Umbilical cord (tissue), 2 donors: ENCODE data around the gene SLC5A6. TPM values are rescaled to one million over a fixed set of nuclear protein-coding genes. Genes with fewer than 3 reads are reported as not detected.
A peak's percentile ranks its signal among the peaks of the same experiment; 100 is the strongest.

Experiments
- DNase-seq: peaks from one replicate; pipeline ENCODE4 v3.0.0-alpha.2; 2015; ENCODE audit warnings: low spot score
- total RNA-seq: library from RNA; depleted of rRNA; stranded (reverse); fragments of >200 nt; gene quantifications from one replicate; pipeline ENCODE4 v1.2.3, GENCODE V29; 2014; ENCODE audit warnings: low replicate concordance; ENCODE audit not compliant: insufficient read depth

SLC5A6 gene
- total RNA-seq, result 13.0 TPM

DNA sequence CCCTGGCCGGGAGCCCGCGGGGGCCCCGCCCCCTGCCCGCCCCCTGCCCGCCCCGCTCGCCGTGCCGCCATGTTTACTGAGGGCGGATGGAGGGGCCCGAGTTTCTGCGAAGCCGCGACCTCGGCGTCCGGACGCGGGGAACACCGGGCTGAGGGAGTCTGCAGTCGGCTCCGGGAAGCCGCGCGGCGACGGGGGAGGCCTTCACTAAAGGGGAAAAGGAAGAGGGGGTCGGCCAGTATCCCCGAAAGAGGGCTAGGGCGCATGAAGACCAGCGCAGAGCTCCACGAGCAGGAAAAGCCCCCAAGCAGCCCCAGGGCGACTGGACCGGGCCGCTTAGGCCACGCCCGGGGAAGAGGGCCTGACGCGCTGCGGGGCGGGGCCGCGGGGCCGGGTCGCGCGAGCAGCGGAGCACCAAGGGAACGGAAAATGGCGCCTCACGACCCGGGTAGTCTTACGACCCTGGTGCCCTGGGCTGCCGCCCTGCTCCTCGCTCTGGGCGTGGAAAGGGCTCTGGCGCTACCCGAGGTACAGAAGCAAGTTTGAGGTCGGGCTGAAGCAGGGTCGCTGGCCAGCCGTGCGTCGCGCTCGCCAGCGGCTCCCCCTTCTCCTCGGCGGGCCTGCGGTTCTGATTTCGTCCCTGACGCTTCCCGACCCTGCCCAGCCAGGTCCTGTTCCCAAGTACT is at the start of gene SLC5A6, which contains the start of gene ATRAID:
Gene SLC5A6 (minus strand): TSS at position 326 of the 683 bp plus-strand sequence. CDS start 4,618 bp downstream, outside the sequence.
Gene ATRAID (plus strand): TSS at position 99 of the 683 bp plus-strand sequence. CDS start 328 bp downstream, at position 427.
- DNase-seq, result peak; percentile 95

DNA sequence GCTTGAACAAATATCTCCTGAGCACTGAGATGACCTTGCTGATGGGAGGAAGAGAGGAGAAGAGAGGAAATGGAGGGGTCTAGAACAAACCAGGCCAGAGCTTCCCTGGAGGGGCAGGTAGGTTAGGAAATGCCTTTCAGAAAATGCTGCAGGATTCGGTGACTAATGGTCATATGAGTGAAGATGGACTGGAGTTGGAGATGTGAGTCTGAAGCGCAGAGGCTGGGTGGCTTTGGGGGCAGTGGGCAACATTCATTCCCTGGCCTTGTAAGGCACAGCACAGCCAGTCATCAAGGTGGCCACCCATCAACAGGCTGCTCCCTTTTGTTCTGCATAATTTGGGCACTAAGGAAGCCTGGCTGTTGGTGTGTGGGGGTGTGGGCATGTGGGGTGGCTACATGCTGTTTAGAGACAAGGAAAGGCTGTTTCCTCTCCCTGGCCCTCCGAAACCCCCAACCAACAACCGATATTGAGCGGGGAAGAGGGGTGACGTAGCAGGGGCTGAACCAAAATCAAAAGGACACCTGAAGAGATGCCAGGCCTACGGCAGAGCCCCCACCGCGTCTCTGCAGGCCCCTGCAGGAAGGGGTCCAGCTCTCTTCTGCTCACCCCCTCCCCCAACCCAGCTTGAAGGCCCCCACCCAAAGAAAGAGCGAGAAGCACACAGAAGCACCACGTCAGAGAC is 49.3 kb upstream of the SLC5A6 start:
- DNase-seq, result no peak

DNA sequence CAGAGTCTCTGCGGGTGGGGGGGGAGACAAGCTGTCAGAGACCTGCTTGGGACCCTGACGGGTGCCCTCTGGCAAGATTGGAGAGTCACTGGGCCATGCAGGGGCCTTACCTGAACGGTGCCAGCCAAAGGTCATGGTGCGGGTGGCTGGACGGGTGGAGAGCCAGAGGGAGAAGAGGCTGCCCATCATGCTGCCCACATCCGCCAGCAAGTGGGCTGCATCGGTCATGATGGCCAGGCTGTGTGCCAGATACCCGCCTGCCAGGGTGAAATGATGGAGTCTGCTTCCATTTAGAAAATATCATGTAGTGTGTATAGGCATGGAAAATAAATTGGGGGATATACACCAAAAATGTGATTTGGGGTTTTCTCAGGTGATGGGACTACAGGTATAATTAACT is 46.0 kb upstream of the SLC5A6 start:
- DNase-seq, result no peak

GRCh38 chr2:27256855-27257454 is 44.9 kb upstream of the SLC5A6 start:
- no peak for DNase-seq

- DNase-seq, result peak; percentile 25
Observed at GRCh38 chr2:27255660-27256059, 43.6 kb upstream of the SLC5A6 start.

- DNase-seq, result peak; percentile 26
Observed at GRCh38 chr2:27255187-27255586, 43.1 kb upstream of the SLC5A6 start.

GRCh38 chr2:27251766-27252165 is 39.7 kb upstream of the SLC5A6 start:
- no peak for DNase-seq

DNA sequence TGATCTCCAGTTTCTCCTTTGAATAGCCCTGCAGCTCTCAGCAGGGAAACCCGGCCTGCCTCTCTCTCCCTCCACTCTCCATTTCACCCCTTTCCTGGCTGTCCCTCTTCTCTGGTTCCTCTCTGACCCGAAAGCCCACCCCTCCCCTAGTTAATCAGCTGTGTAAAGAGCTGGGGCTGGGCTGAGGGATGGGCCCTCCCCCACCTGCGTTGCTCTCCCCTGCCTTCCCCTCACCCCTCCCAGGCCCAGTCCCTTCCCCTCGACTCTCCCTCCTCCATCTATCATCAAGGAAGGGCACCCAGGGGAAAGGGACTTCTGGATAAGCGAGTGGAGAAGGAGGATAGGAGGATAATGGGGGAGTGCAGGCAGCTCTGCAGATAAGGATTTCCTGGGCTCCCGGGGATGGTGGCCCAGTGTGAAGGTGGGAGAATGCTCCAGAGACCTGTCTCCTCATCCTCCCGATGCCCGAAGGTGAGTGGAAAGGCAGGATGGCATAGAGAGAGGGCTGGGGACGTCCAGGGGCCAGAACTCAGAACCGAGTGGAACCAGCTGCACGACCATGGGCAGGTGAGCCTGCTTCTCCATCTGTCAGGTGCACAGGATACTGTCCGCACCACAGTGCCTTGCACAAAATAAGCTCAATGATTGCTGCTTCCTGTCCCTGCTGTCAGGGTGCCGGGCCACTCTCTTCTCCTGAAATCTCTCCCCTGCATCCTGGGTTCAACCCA is 38.7 kb upstream of the SLC5A6 start:
- no peak for DNase-seq

DNA sequence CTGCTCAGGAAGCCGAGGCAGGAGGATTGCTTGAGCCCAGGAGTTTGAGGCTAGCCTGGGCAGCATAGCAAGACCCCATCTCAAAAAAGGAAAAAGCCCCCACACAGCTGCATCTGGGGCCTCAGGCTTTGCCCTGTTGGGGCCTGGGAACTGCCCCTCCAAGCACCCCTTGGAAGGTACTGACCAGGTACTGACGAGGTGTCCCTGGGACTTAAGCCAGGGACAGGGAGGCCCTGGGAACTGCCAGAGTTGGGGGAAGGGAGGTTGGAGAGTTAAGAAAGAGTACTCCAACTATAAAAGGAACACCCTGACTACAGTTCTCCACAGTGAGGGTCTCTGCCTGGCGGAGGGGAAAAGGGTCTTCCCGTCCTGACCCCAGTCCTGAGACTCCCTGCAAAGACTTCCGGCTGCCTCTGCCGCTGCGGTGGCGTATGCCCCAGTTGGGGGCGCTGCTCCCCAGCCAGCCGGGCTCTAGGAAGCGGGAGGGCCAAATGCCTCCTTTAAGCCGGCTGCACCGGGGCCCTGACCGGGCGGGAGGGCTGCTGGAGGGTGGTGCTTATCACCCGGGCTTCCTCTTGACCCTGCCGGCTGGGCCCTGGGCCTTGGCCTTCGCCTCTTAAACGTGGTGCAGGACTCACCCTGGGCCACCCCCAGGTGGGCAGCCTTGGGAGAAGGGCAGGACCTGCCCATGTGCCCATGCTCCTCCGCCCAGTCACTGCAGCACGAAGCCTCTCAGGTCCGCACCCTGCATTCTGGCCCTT is 38.0 kb upstream of the SLC5A6 start:
- peak; percentile 31 for DNase-seq

DNA sequence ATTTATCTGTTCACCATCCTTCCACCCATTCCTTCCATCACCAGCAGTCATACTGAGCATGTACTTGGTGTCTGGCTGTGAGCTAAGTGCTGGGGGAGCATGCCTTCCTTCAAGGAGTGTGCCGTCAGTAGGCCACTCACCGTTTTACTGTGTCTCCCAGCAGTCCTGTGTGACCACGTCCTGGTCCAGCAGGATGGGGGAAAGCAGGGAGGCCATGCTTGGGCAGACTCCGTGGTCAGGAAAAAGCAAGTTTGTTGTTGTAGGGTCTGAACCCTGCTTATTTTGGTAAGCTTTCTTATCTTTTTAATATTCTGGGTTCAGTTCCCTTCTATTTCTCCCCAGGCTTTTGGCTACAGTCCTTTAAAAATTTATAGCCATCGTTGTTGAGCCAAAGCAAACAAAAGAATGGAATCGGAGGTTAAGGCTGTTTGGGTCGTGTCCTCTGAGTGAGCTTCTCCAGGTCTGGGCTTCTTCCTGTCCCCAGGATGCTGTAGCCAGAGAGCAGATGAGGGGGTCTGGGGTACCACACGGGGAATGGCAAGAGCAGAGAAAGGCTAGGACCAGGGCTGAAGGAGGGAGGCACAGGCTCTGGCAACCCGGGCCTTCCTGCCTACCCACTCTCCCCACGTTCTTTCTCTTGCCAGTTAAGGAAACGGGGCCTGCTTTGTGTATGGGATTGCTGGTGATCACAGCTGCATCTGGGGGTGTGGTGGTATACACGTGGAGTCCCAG is 37.3 kb upstream of the SLC5A6 start:
- DNase-seq, result no peak

- DNase-seq, result no peak
Observed at GRCh38 chr2:27247893-27248292, 35.8 kb upstream of the SLC5A6 start.

GRCh38 chr2:27245626-27246025 is 33.6 kb upstream of the SLC5A6 start:
- DNase-seq, result no peak

DNA sequence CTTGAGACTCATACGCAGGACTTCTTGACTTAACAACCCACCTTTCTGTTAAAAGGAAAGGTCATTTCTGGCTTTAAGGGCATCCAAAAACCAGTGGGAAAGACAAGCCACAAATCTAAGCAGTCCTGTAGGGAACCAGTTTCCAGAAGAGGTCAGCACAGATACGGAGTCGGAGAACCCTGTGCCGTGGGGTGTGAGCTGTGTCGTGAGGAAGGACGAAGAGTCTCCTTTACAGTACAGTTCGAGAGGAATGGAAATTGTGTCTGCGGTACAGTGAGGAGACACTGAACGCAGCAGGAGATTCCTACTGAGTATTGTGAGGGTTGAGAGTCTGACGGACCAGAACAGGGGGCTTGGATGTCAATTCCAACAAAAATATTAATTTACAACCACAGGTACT is 33.0 kb upstream of the SLC5A6 start:
- no peak for DNase-seq

- no peak for DNase-seq
Observed at GRCh38 chr2:27243391-27244130, 31.5 kb upstream of the SLC5A6 start.

DNA sequence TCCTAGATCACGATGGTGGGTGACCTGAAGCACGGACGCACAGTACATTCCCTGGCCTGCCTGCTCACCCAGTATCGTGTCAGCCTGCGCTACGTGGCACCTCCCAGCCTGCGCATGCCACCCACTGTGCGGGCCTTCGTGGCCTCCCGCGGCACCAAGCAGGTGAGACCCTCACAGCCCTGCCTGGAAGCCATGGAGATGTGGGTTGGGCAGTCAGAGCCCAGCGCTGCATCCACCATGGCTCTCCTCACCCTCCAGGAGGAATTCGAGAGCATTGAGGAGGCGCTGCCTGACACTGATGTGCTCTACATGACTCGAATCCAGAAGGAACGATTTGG is 30.5 kb upstream of the SLC5A6 start:
- no peak for DNase-seq

- no peak for DNase-seq
Observed at GRCh38 chr2:27241761-27242613, 29.9 kb upstream of the SLC5A6 start.

DNA sequence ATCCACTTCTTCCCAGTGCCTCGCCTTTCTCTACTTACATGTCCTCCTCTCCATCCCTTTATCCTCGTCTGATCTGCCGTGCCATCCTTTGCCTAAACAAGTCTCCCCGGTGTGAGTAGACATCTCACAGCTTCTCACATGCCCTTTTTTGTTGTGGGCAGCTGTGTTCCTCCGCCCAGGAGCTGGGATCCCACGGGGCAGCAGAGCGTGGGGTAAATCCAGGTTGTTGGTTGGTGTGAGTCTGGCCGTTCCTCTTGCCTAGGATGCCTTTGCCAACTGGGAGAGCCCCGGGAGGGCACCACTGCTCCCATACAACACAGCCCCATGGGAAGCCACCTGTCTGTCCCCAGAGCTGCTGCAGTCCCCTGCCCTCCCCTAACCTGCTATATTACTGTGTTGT is 28.3 kb upstream of the SLC5A6 start:
- no peak for DNase-seq

DNA sequence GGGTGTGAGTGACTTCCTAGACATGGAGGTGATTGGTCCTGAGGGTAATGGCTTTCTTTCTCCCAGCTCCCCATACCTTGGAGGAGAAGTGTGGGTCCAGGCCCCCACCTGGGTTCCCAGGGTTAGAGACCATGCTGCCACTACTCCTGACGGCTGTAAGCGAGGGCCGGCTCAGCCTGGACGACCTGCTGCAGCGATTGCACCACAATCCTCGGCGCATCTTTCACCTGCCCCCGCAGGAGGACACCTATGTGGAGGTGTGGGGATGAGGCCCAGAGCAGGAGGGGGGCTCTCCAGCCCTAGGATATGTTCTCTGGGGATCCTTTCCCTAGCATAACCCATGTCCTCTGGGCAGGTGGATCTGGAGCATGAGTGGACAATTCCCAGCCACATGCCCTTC is 26.9 kb upstream of the SLC5A6 start:
- DNase-seq, result no peak

GRCh38 chr2:27237341-27237945 is 25.4 kb upstream of the SLC5A6 start:
- DNase-seq, result no peak
